Astrocyte of the spinal cord (primary cell): ENCODE data around the gene SEC62.

Experiments
- DNase-seq: peaks from one replicate; pipeline ENCODE4 v3.0.0; 2011; ENCODE audit warnings: low read depth, low spot score
- H3K4me3 ChIP-seq: 2 replicates; pipeline ENCODE4 v1.5.1; 2011; ENCODE audit warnings: low read depth, mild to moderate bottlenecking, low read length, moderate library complexity
- CTCF ChIP-seq: IDR thresholded peaks from 2 replicates; pipeline ENCODE4 v1.5.1; 2012; ENCODE audit warnings: low read depth, mild to moderate bottlenecking, low read length, inconsistent platforms
- in situ Hi-C: cut with HindIII; loops from 2 replicates; pipeline ENCODE4 v1.10.0; 2017; ENCODE audit warnings: low sequenced_read_pairs

SEC62 gene

GRCh38 chr3:169966951-169967915, 626 bp downstream of the SEC62 start:
- peak; percentile 46 for DNase-seq
- peak overlapping the region; percentile 91 for H3K4me3 ChIP-seq
- no peak for TF ChIP-seq CTCF
- in situ Hi-C loops, result no loop called here

GRCh38 chr3:169968224-169968885, 1.7 kb downstream of the SEC62 start:
- TF ChIP-seq CTCF, result no peak
- in situ Hi-C loops, result no loop called here
- H3K4me3 ChIP-seq, result peak overlapping the region; percentile 1
- no peak for DNase-seq

DNA sequence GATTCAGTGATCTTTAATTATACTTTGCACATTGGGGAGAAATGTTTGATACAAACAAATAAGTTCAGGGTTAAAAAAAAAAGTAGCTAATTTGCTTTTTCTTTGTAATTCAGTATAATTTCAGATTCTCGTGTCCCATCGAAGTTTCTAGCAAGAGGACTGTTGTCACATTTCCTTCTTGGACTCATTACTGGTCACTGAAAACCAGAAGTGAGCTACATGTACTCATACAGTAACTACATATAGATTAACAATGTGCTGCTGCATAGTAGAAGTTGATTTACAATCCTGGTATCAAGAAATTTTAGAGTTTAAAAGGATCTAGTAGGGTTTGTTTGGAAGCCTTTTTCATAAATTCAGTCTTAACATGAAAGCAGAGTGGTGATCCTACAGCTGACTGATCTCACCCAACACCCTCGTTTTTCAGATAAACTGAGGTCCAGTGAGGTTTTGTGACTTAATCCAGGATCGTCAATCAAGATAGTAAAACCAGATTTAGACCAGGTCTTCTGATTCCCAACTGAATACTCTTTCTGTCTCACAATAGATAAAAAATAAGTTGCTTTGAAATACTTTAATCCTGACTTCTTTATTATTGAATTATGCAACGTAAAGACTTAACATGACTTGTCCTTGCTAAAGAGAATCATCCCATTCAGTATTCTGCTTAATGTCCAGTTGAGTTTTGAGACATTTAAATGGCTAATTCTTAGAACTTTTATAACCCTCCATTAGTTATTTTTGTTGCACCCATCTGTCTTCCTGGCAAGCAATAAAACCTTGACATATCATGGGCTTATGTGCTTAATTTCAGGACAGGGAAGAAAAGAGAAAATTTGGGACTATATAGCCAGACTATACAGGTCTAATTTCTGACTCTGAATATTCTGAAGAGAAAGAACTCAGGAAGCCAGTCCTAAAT, 2.8 kb downstream of the SEC62 start:
- in situ Hi-C loops, result no loop called here
- no peak overlapping the region for H3K4me3 ChIP-seq
- no peak for DNase-seq
- TF ChIP-seq CTCF, result no peak

DNA sequence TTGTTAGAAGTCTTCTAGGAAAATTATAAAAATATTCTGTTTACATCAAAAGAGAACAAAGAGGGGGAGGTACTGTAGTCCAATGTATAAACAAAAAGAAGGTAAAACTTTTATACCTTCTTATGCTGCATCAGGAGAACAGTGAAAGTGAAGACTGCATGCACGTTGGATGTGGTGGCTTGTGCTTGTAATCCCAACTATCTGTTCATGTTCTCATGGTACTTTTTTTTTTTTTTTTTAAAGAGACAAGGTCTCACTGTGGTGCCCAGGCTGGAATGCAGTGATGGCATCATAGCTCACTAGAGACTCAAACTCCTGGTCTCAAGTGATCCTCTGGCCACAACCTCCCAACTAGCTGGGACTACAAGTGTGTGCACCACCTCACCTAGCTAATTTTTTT, 4.2 kb downstream of the SEC62 start:
- no peak overlapping the region for H3K4me3 ChIP-seq
- DNase-seq, result no peak
- in situ Hi-C loops, result no loop called here

GRCh38 chr3:169971522-169971921, 4.9 kb downstream of the SEC62 start:
- TF ChIP-seq CTCF, result no peak
- no peak for DNase-seq
- in situ Hi-C loops, result no loop called here
- no peak overlapping the region for H3K4me3 ChIP-seq

More for the DNA sequence above, 4.2 kb downstream of the SEC62 start:
- TF ChIP-seq CTCF, result no peak

- in situ Hi-C loops, result no loop called here
- no peak for TF ChIP-seq CTCF
- DNase-seq, result no peak
- no peak overlapping the region for H3K4me3 ChIP-seq
Observed at GRCh38 chr3:169980055-169980454, 13.4 kb downstream of the SEC62 start.
